Activated CD8-positive, alpha-beta memory T cell treated with anti-CD3 and anti-CD28 coated beads for 4 hours (primary cell): ENCODE results near the gene CAMKK2.

Experiments used
- DNase-seq, 2 donors: peaks; one replicate each; pipeline ENCODE4 v3.0.0-alpha.2; 2020; ENCODE audit warnings: low read depth in 2 of 2

The CAMKK2 gene

DNA sequence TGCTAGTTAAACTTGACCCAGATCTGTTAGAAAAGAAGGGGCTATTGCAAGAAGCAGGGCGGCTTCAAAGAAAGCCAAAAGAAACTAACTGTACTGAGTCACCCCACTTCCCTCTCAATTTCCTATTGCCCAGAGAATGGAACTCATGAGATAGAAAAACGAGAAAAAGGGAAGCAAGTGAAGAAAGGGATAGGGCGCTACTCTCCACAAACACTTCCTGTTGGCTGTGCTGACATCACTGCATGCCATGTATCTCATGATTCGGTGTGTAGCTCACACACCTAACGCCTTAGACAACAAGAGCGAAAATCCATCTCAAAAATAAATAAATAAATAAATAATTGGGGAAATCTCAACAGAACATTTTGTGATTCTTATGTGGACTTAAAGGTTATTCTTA, 99.6 kb downstream of the CAMKK2 start:
- DNase-seq, result no peak

GRCh38 chr12:121191151-121191550, 105.4 kb downstream of the CAMKK2 start:
- no peak for DNase-seq

DNA sequence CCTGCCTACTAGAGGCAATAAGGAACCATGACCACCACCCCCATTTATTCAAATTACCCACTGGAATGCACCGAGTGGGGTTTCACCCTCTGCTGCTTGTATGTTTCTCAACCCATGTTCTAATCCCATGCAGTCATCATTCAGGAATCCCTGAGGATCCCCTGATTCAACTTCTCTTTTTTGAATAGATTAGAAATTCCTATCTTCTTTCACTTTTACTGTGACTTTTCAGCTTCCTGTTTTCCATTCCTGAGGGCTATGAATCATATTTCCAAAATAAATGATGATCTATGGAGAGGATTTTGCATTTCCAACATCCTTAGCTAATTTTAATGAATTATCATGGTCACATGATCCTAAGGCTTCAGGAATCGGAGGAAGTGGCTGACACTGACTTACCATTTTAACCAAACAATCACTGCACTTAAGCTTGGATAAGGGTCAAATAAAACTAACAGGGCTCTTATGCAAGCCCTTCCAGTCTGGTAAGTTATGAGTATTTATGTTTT, 105.9 kb downstream of the CAMKK2 start:
- no peak for DNase-seq

GRCh38 chr12:121189619-121190155, 106.8 kb downstream of the CAMKK2 start:
- DNase-seq, result no peak

DNA sequence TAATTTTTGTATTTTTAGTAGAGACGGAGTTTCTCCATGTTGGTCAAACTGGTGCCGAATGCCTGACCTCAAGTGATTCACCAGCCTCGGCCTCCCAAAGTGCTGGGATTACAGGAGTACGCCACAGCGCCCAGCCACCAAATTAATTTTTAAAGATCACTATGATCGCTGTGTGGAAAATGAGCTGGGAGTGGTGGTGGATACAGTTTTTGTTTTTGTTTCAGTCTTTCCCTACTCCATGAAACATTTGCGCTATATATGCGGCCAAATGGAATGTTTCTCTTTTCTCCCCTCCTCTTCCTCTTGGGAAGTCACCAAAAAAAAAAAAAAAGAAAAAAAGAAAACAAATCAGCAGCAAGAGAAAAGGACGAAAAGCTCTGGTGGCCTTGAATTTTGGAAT, 107.4 kb downstream of the CAMKK2 start:
- no peak for DNase-seq

DNA sequence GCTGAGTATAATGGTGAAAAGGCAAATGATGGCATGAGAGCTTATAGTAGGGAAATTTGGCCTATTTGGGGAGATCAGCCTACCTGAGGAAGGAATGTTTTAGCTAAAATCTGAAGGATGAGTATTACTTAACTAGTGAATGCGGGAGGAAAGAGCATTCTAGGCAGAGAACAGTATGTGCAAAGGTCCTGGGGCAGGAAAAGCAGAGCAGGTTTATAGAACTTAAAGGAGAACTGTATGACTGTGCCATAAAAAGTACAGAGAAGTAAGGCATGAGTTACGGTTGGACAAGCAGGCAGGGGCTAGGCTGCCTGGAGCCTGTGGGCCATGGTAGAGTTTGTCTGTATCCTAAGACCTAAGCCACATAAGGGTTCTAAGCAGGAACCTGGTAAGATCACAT, 108.3 kb downstream of the CAMKK2 start:
- DNase-seq, result no peak
